Ascending aorta (tissue), 2 donors: ENCODE results near the gene CS. TPM values are rescaled to one million over a fixed set of nuclear protein-coding genes. Genes with fewer than 3 reads are reported as not detected.

Experiments used
- DNase-seq, 2 donors: peaks; one replicate each; pipeline ENCODE4 v3.0.0-alpha.2; 2019; ENCODE audit warnings: low spot score in 2 of 2
- H3K27ac ChIP-seq, 2 donors: fragments of 200-600 bp; sonication (generic); one replicate each; pipeline ENCODE4 v1.5.1; 2016 to 2017; ENCODE audit warnings: mild to moderate bottlenecking in 1 of 2
- H3K27me3 ChIP-seq: fragments of 200-600 bp; sonication (generic); one replicate; pipeline ENCODE4 v1.5.1; 2017
- H3K36me3 ChIP-seq, 2 donors: fragments of 200-600 bp; sonication (generic); one replicate each; pipeline ENCODE4 v1.5.1; 2016
- H3K4me1 ChIP-seq, 2 donors: fragments of 200-600 bp; sonication (generic); one replicate each; pipeline ENCODE4 v1.5.1; 2016 to 2017; ENCODE audit warnings: mild to moderate bottlenecking in 1 of 2
- H3K4me3 ChIP-seq, 2 donors: fragments of 200-600 bp; sonication (generic); one replicate each; pipeline ENCODE4 v1.5.1; 2016 to 2017; ENCODE audit warnings: mild to moderate bottlenecking in 1 of 2
- H3K9me3 ChIP-seq, 2 donors: fragments of 200-600 bp; sonication (generic); one replicate each; pipeline ENCODE4 v1.5.1; 2016
- CTCF ChIP-seq, 3 experiments: fragments of 200-600 bp in 2 of 3; fragments of 450-650 bp in 1 of 3; sonication (generic) in 2 of 3; IDR thresholded peaks; one replicate each; pipeline ENCODE4 v1.5.1; 2016 to 2019; ENCODE audit warnings: antibody characterized with exemption in 3 of 3, mild to moderate bottlenecking in 1 of 3, moderate library complexity in 1 of 3
- intact Hi-C: fragments of 100-400 bp; cut with DNase I; formaldehyde crosslinking; loops from one replicate; pipeline ENCODE4 v1.15.1; 2023
- total RNA-seq: library from RNA; depleted of rRNA; stranded (reverse); fragments of >200 nt; gene quantifications from one replicate; pipeline ENCODE4 v1.1.0, GENCODE V29; 2016

The CS gene
- total RNA-seq, 1 donor from 2014 or later = 55.2 TPM

GRCh38 chr12:56304276-56304675 is 4.1 kb upstream of the CS start:
- no peak for TF ChIP-seq CTCF (IDR thresholded peaks at IDR 0.05)
- peaks cover 0 to 10% of the 10 kb centered on the region in 2 donors for H3K4me1 ChIP-seq
- H3K9me3 ChIP-seq = no peaks in the 10 kb centered on the region
- H3K4me3 ChIP-seq = no peak overlapping the region
- DNase-seq = no peak
- intact Hi-C loops = no loop called here
- H3K27me3 ChIP-seq = no peaks in the 10 kb centered on the region
- no peak overlapping the region for H3K27ac ChIP-seq
- H3K36me3 ChIP-seq = peaks cover 20 to 41% of the 10 kb centered on the region in 2 donors

DNA sequence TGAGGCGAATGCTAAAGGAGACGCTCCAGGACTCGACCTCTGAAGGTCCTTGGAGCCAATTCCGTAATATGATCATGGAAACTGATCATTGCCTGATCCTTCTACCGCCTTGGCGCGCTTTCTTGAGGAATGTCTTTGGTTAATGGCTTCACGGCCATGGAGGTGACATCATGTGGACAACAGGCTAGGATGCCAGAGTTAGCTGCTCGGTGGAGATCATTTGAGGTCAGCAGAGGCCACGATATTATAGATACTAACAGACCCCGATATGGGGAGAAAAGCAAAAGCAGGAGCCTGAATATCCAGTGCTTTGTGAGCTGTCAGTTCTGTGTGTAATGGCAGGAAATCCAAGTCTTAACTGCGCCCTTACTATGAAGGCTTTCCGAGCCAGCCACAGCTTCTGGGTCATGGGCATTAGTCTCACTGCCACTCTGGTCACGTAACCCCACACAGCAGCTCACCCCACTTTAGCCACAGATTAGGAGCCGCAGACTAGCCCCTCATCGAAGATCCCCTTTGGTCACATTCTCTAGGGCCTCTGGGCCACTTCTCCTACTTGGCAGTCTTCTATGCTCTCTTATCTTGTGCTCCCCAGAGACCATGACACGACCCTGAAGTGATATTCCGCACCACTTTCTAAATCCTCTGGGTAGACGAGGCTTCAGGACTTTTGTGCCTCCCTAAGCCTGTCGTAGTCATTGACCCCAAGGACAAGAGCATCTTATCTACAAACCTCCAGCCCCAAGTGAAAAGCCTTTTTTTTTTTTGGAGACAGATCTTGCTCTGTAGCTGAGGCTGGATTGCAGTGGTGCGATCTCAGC is 724 bp upstream of the CS start:
- Histone ChIP-seq H3K4me3 (peak overlapping the region; percentile 82 to 93), H3K27me3 (no peaks in the 10 kb centered on the region), H3K27ac (peak overlapping the region; percentile 91 to 96), H3K4me1 (peaks cover 9 to 25% of the 10 kb centered on the region in 2 donors), H3K9me3 (no peaks in the 10 kb centered on the region), H3K36me3 (peaks cover 3 to 20% of the 10 kb centered on the region in 2 donors)
- intact Hi-C loops = loop anchor here (1.0 to 2.0 kb wide), 4 partner anchors 15 to 77 kb away; partner anchors contain the start of genes COQ10A, NABP2 and PAN2
- TF ChIP-seq CTCF (IDR thresholded peaks at IDR 0.05) = no peak
- no peak for DNase-seq

- no peak for TF ChIP-seq CTCF (IDR thresholded peaks at IDR 0.05)
- H3K9me3 ChIP-seq = no peaks in the 10 kb centered on the region
- intact Hi-C loops = no loop called here
- H3K4me1 ChIP-seq = peaks cover 9 to 25% of the 10 kb centered on the region in 2 donors
- no peaks in the 10 kb centered on the region for H3K27me3 ChIP-seq
- no peak for DNase-seq
- H3K27ac ChIP-seq = peak overlapping the region; percentile 91 to 96
- peak overlapping the region; percentile 82 to 93 for H3K4me3 ChIP-seq
- peaks cover 3 to 11% of the 10 kb centered on the region in 2 donors for H3K36me3 ChIP-seq
These were observed 750 bp downstream of the CS start for GRCh38 chr12:56299308-56299852.

- peak overlapping the region; percentile 91 to 96 for H3K27ac ChIP-seq
- intact Hi-C loops = no loop called here
- peaks cover 9 to 25% of the 10 kb centered on the region in 2 donors for H3K4me1 ChIP-seq
- peaks cover 0 to 5% of the 10 kb centered on the region in 2 donors for H3K36me3 ChIP-seq
- H3K27me3 ChIP-seq = no peaks in the 10 kb centered on the region
- H3K4me3 ChIP-seq = peak overlapping the region; percentile 82 to 93
- no peak for TF ChIP-seq CTCF (IDR thresholded peaks at IDR 0.05)
- H3K9me3 ChIP-seq = no peaks in the 10 kb centered on the region
- no peak for DNase-seq
These were observed 1.3 kb downstream of the CS start for GRCh38 chr12:56298828-56299227.

DNA sequence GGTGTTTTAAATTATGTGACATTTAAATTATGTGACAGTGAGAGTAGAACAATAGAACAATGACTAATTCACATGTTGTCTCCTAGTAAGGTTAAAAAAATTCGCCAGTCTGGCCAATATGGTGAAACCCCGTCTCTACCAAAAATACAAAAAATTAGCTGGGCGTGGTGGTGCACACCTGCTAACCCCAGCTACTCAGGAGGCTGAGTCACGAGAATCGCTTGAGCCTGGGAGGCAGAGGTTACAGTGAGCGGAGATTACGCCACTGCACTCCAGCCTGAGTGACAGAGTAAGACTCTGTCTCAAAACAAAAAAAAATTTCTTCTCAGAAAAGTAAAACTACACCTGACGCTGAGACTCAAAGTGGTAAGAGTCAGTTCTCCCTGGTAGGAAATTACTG is 2.7 kb downstream of the CS start:
- Histone ChIP-seq H3K4me3 (no peak overlapping the region), H3K9me3 (no peaks in the 10 kb centered on the region), H3K4me1 (peaks cover 9 to 25% of the 10 kb centered on the region in 2 donors), H3K36me3 (peaks cover 0 to 5% of the 10 kb centered on the region in 2 donors), H3K27me3 (no peaks in the 10 kb centered on the region), H3K27ac (no peak overlapping the region)
- intact Hi-C loops = no loop called here
- TF ChIP-seq CTCF (IDR thresholded peaks at IDR 0.05) = no peak
- DNase-seq = no peak
